Measurements from ENCODE around the gene IL23R. TPM values are rescaled to one million over a fixed set of nuclear protein-coding genes. Genes with fewer than 3 reads are reported as not detected.
A peak's percentile ranks its signal among the peaks of the same experiment; 100 is the strongest.

The IL23R gene
- total RNA-seq, 1 donor from 2014 or later, result 0.14 TPM

- Mint-ChIP-seq H3K4me3 (no peak overlapping the region), H3K4me1 (ENCODE audit: unreplicated experiment) (no peaks in the 10 kb centered on the region), H3K27ac (no peak overlapping the region), H3K27me3 (peaks cover 5% of the 10 kb centered on the region), H3K36me3 (no peaks in the 10 kb centered on the region), H3K9me3 (no peaks in the 10 kb centered on the region)
- DNase-seq (ENCODE audit: extremely low spot score, unreplicated experiment), result no peak
- TF ChIP-seq CTCF (conservative IDR thresholded peaks at IDR 0.05), result no peak
Measured at GRCh38 chr1:67213948-67214347, 47.7 kb downstream of the IL23R start.

DNA sequence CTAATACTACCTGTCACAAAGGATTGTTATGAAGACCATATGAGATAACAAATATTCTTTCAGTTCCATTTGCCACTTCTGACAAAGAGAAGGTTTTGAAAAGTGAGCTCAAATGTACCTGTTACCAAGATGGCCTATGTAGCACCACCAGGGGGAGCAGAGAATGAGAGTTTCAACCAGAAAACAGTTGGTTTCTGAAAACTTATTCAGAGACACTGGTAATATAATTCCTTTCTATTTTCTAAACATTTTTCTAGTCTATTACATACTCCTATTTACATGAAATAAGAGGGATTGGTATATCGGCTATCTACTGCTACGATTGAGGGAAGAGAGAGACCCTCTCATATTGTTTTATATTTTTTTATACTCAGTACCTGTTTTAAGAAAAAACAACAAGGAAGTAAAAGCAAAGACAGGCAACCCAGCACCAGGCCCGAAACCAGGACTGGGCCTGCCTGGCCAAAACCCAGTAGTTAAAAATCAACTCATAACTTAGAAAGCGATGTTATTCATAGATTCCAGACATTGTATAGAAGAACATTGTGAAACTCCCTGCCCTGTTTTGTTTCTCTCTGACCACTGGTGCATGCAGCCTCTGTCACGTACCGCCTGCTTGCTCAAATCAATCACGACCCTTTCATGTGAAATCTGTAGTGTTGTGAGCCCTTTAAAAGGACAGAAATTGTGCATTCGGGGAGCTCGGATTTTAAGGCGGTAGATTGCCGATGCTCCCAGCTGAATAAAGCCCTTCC, 48.3 kb downstream of the IL23R start:
- DNase-seq (ENCODE audit: extremely low spot score, unreplicated experiment), result no peak
- Mint-ChIP-seq H3K27ac (no peak overlapping the region), H3K9me3 (no peaks in the 10 kb centered on the region), H3K36me3 (no peaks in the 10 kb centered on the region), H3K4me3 (no peak overlapping the region), H3K27me3 (peaks cover 5% of the 10 kb centered on the region), H3K4me1 (ENCODE audit: unreplicated experiment) (no peaks in the 10 kb centered on the region)
- TF ChIP-seq CTCF (conservative IDR thresholded peaks at IDR 0.05), result peak; percentile 77

- no peak for DNase-seq (ENCODE audit: extremely low spot score, unreplicated experiment)
- H3K9me3 Mint-ChIP-seq, result no peaks in the 10 kb centered on the region
- no peaks in the 10 kb centered on the region for H3K4me1 Mint-ChIP-seq (ENCODE audit: unreplicated experiment)
- H3K4me3 Mint-ChIP-seq, result no peak overlapping the region
- H3K36me3 Mint-ChIP-seq, result no peaks in the 10 kb centered on the region
- H3K27ac Mint-ChIP-seq, result no peak overlapping the region
- peaks cover 5% of the 10 kb centered on the region for H3K27me3 Mint-ChIP-seq
- no peak for TF ChIP-seq CTCF (conservative IDR thresholded peaks at IDR 0.05)
Measured at GRCh38 chr1:67216401-67216800, 50.1 kb downstream of the IL23R start.

- no peaks in the 10 kb centered on the region for H3K36me3 Mint-ChIP-seq
- no peak for DNase-seq (ENCODE audit: extremely low spot score, unreplicated experiment)
- no peaks in the 10 kb centered on the region for H3K4me1 Mint-ChIP-seq (ENCODE audit: unreplicated experiment)
- no peak overlapping the region for H3K27ac Mint-ChIP-seq
- H3K27me3 Mint-ChIP-seq, result peaks cover 5% of the 10 kb centered on the region
- no peak for TF ChIP-seq CTCF (conservative IDR thresholded peaks at IDR 0.05)
- H3K4me3 Mint-ChIP-seq, result no peak overlapping the region
- no peaks in the 10 kb centered on the region for H3K9me3 Mint-ChIP-seq
Measured at GRCh38 chr1:67217417-67217816, 51.2 kb downstream of the IL23R start.

- TF ChIP-seq CTCF (conservative IDR thresholded peaks at IDR 0.05), result no peak
- H3K4me3 Mint-ChIP-seq, result no peak overlapping the region
- H3K4me1 Mint-ChIP-seq (ENCODE audit: unreplicated experiment), result no peaks in the 10 kb centered on the region
Measured at GRCh38 chr1:67217938-67218337, 51.7 kb downstream of the IL23R start.

More at GRCh38 chr1:67217938-67218337, 51.7 kb downstream of the IL23R start:
- peaks cover 4% of the 10 kb centered on the region for H3K27me3 Mint-ChIP-seq
- no peaks in the 10 kb centered on the region for H3K9me3 Mint-ChIP-seq
- H3K36me3 Mint-ChIP-seq, result no peaks in the 10 kb centered on the region
- no peak for DNase-seq (ENCODE audit: extremely low spot score, unreplicated experiment)
- no peak overlapping the region for H3K27ac Mint-ChIP-seq
